ENCODE measurements around the gene STRA6.

Gene STRA6

GRCh38 chr15:74206801-74207281, 4.3 kb upstream of the STRA6 start:
- DNase-seq (ENCODE audit: low read depth in 3 of 3) = no peak

- no peak for DNase-seq (ENCODE audit: low read depth in 3 of 3)
Measured at GRCh38 chr15:74205582-74205947, 3.0 kb upstream of the STRA6 start.

- no peak for DNase-seq (ENCODE audit: low read depth in 3 of 3)
Measured at GRCh38 chr15:74203914-74204431, 1.4 kb upstream of the STRA6 start.

GRCh38 chr15:74201710-74202420, 722 bp downstream of the STRA6 start:
- DNase-seq (ENCODE audit: low read depth in 3 of 3) = no peak

GRCh38 chr15:74200871-74201419, 1.6 kb downstream of the STRA6 start:
- no peak for DNase-seq (ENCODE audit: low read depth in 3 of 3)

GRCh38 chr15:74200412-74200815, 2.2 kb downstream of the STRA6 start:
- no peak for DNase-seq (ENCODE audit: low read depth in 3 of 3)

GRCh38 chr15:74199297-74199652, 3.3 kb downstream of the STRA6 start:
- DNase-seq (ENCODE audit: low read depth in 3 of 3) = no peak

- DNase-seq (ENCODE audit: low read depth in 3 of 3) = no peak
Measured at GRCh38 chr15:74197176-74197965, 5.2 kb downstream of the STRA6 start.

GRCh38 chr15:74196175-74196574, 6.4 kb downstream of the STRA6 start:
- no peak for DNase-seq (ENCODE audit: low read depth in 3 of 3)

GRCh38 chr15:74194572-74195559, 7.7 kb downstream of the STRA6 start:
- no peak for DNase-seq (ENCODE audit: low read depth in 3 of 3)

GRCh38 chr15:74193905-74194304, 8.7 kb downstream of the STRA6 start:
- no peak for DNase-seq (ENCODE audit: low read depth in 3 of 3)

GRCh38 chr15:74193299-74193718, 9.3 kb downstream of the STRA6 start:
- DNase-seq (ENCODE audit: low read depth in 3 of 3) = no peak

GRCh38 chr15:74192751-74193150, 9.8 kb downstream of the STRA6 start:
- DNase-seq (ENCODE audit: low read depth in 3 of 3) = no peak

- no peak for DNase-seq (ENCODE audit: low read depth in 3 of 3)
Measured at GRCh38 chr15:74191798-74192197, 10.8 kb downstream of the STRA6 start.

- no peak for DNase-seq (ENCODE audit: low read depth in 3 of 3)
Measured at GRCh38 chr15:74188216-74188615, 14.4 kb downstream of the STRA6 start.

GRCh38 chr15:74185710-74186348, 16.8 kb downstream of the STRA6 start:
- no peak for DNase-seq (ENCODE audit: low read depth in 3 of 3)

GRCh38 chr15:74184582-74185091, 17.9 kb downstream of the STRA6 start:
- no peak for DNase-seq (ENCODE audit: low read depth in 3 of 3)

GRCh38 chr15:74182131-74182530, 20.5 kb downstream of the STRA6 start:
- no peak for DNase-seq (ENCODE audit: low read depth in 3 of 3)

- no peak for DNase-seq (ENCODE audit: low read depth in 3 of 3)
Measured at GRCh38 chr15:74180881-74181602, 21.5 kb downstream of the STRA6 start.
